Measurements from ENCODE around the gene STK32A. TPM values are rescaled to one million over a fixed set of nuclear protein-coding genes. Genes with fewer than 3 reads are reported as not detected.
"Not testable (repeated sequence)": the region's sequence is repeated elsewhere in the genome, so short reads cannot be mapped to it uniquely, and the experiment has no call there.

The STK32A gene
- total RNA-seq, 2 experiments from 2014 or later = not detected

- intact Hi-C loops (cut with DNase I, micrococcal nuclease) = no loop called here
- no peaks in the 10 kb centered on the region for H3K9me3 Mint-ChIP-seq
- DNase-seq (no peak), ATAC-seq (ENCODE audit: poor library complexity) (no peak)
- Histone ChIP-seq H3K9me3 (ENCODE audit: control insufficient read depth in 1 of 2, insufficient read depth in 1 of 2, low read length in 2 of 2) (no peaks in the 10 kb centered on the region), H3K36me3 (ENCODE audit: insufficient read depth, low read length) (no peaks in the 10 kb centered on the region), H3K27ac (ENCODE audit: low read depth in 1 of 2, low read length in 2 of 2) (no peak overlapping the region), H3K27me3 (ENCODE audit: control insufficient read depth in 1 of 2, insufficient read depth in 2 of 2, low read length in 2 of 2) (no peaks in the 10 kb centered on the region), H3K4me3 (ENCODE audit: low read length) (no peak overlapping the region), H3K4me1 (ENCODE audit: insufficient read depth, low read length) (no peaks in the 10 kb centered on the region)
- POLR2A ChIA-PET = no interaction called here
- CTCF ChIA-PET = no interaction called here
- H3K4me1 Mint-ChIP-seq (ENCODE audit: low read depth) = no peaks in the 10 kb centered on the region
- H3K4me3 Mint-ChIP-seq = no peak overlapping the region
- no peaks in the 10 kb centered on the region for H3K27me3 Mint-ChIP-seq
- H3K36me3 Mint-ChIP-seq (ENCODE audit: low read depth) = no peaks in the 10 kb centered on the region
- TF ChIP-seq CTCF (IDR thresholded peaks at IDR 0.05) = no peak
- H3K27ac Mint-ChIP-seq = no peak overlapping the region
These were observed 124.8 kb downstream of the STK32A start for GRCh38 chr5:147359581-147359980.

GRCh38 chr5:147360816-147361215 is 126.0 kb downstream of the STK32A start:
- CTCF ChIA-PET = no interaction called here

GRCh38 chr5:147361441-147362175 is 126.8 kb downstream of the STK32A start:
- DNase-seq (no peak), ATAC-seq (ENCODE audit: poor library complexity) (no peak)
- POLR2A ChIA-PET = no interaction called here
- Mint-ChIP-seq H3K36me3 (ENCODE audit: low read depth) (no peaks in the 10 kb centered on the region), H3K4me1 (ENCODE audit: low read depth) (no peaks in the 10 kb centered on the region), H3K27ac (no peak overlapping the region), H3K9me3 (no peaks in the 10 kb centered on the region), H3K27me3 (no peaks in the 10 kb centered on the region), H3K4me3 (no peak overlapping the region)
- Histone ChIP-seq H3K27me3 (ENCODE audit: control insufficient read depth in 1 of 2, insufficient read depth in 2 of 2, low read length in 2 of 2) (no peaks in the 10 kb centered on the region), H3K4me1 (ENCODE audit: insufficient read depth, low read length) (no peaks in the 10 kb centered on the region), H3K4me3 (ENCODE audit: low read length) (no peak overlapping the region), H3K27ac (ENCODE audit: low read depth in 1 of 2, low read length in 2 of 2) (no peak overlapping the region), H3K9me3 (ENCODE audit: control insufficient read depth in 1 of 2, insufficient read depth in 1 of 2, low read length in 2 of 2) (no peaks in the 10 kb centered on the region), H3K36me3 (ENCODE audit: insufficient read depth, low read length) (no peaks in the 10 kb centered on the region)
- intact Hi-C loops (cut with DNase I, micrococcal nuclease) = no loop called here
- CTCF ChIA-PET = no interaction called here
- no peak for TF ChIP-seq CTCF (IDR thresholded peaks at IDR 0.05)

More at GRCh38 chr5:147360816-147361215, 126.0 kb downstream of the STK32A start:
- no peak overlapping the region for H3K4me3 Mint-ChIP-seq
- intact Hi-C loops (cut with DNase I, micrococcal nuclease) = no loop called here
- no peaks in the 10 kb centered on the region for H3K4me1 Mint-ChIP-seq (ENCODE audit: low read depth)
- H3K36me3 ChIP-seq (ENCODE audit: insufficient read depth, low read length) = no peaks in the 10 kb centered on the region
- POLR2A ChIA-PET = no interaction called here
- no peaks in the 10 kb centered on the region for H3K4me1 ChIP-seq (ENCODE audit: insufficient read depth, low read length)
- no peak for ATAC-seq (ENCODE audit: poor library complexity)
- no peaks in the 10 kb centered on the region for H3K27me3 Mint-ChIP-seq
- no peak overlapping the region for H3K27ac ChIP-seq (ENCODE audit: low read depth in 1 of 2, low read length in 2 of 2)
- H3K27me3 ChIP-seq (ENCODE audit: control insufficient read depth in 1 of 2, insufficient read depth in 2 of 2, low read length in 2 of 2) = no peaks in the 10 kb centered on the region
- TF ChIP-seq CTCF (IDR thresholded peaks at IDR 0.05) = no peak
- no peaks in the 10 kb centered on the region for H3K36me3 Mint-ChIP-seq (ENCODE audit: low read depth)
- H3K4me3 ChIP-seq (ENCODE audit: low read length) = no peak overlapping the region
- H3K9me3 Mint-ChIP-seq = no peaks in the 10 kb centered on the region
- H3K9me3 ChIP-seq (ENCODE audit: control insufficient read depth in 1 of 2, insufficient read depth in 1 of 2, low read length in 2 of 2) = no peaks in the 10 kb centered on the region
- DNase-seq = no peak
- H3K27ac Mint-ChIP-seq = no peak overlapping the region

GRCh38 chr5:147367381-147367780 is 132.6 kb downstream of the STK32A start:
- H3K4me1 ChIP-seq (ENCODE audit: insufficient read depth, low read length); H3K27ac Mint-ChIP-seq; H3K36me3 ChIP-seq (ENCODE audit: insufficient read depth, low read length); DNase-seq; H3K4me1 Mint-ChIP-seq (ENCODE audit: low read depth); H3K36me3 Mint-ChIP-seq (ENCODE audit: low read depth); ATAC-seq (ENCODE audit: poor library complexity); H3K27me3 Mint-ChIP-seq; POLR2A ChIA-PET; H3K4me3 Mint-ChIP-seq; H3K9me3 ChIP-seq (ENCODE audit: control insufficient read depth in 1 of 2, insufficient read depth in 1 of 2, low read length in 2 of 2); H3K9me3 Mint-ChIP-seq; H3K27ac ChIP-seq (ENCODE audit: low read depth in 1 of 2, low read length in 2 of 2); CTCF ChIA-PET; H3K4me3 ChIP-seq (ENCODE audit: low read length); intact Hi-C loops (cut with DNase I, micrococcal nuclease); H3K27me3 ChIP-seq (ENCODE audit: control insufficient read depth in 1 of 2, insufficient read depth in 2 of 2, low read length in 2 of 2): not testable (repeated sequence)

Data from CD4-positive, alpha-beta T cell (primary cell).